ENCODE results near the gene ZNF286A. TPM values are rescaled to one million over a fixed set of nuclear protein-coding genes. Genes with fewer than 3 reads are reported as not detected.
"Not testable (repeated sequence)": the region's sequence is repeated elsewhere in the genome, so short reads cannot be mapped to it uniquely, and the experiment has no call there.

ZNF286A gene
- total RNA-seq, 1 donor from 2014 or later: 9.4 TPM

GRCh38 chr17:15768865-15769533 lies 69.4 kb downstream of the ZNF286A start:
- DNase-seq (ENCODE audit: low spot score): not testable (repeated sequence)

Other genes with a start within 250 kb of the ZNF286A start
- gene CDRT4, start 232.1 kb upstream of the ZNF286A start, total RNA-seq: 2.8 TPM
- 15.8 TPM for gene TVP23C, start 136.3 kb upstream of the ZNF286A start, total RNA-seq
- 4.4 TPM for gene FBXW10B, start 80.0 kb upstream of the ZNF286A start, total RNA-seq
- gene TRIM16, start 15.4 kb upstream of the ZNF286A start, total RNA-seq: 37.1 TPM
- gene TBC1D26, start 32.5 kb downstream of the ZNF286A start, total RNA-seq: not detected
- 0.55 TPM for gene ADORA2B, start 245.4 kb downstream of the ZNF286A start, total RNA-seq

Measured in mesenteric fat pad (tissue), 1 donor.